AG09309 (cell line): ENCODE data around the gene AUH.

ENCODE experiments used
- DNase-seq: peaks from one replicate; pipeline ENCODE4 v3.0.0-alpha.2; 2010; ENCODE audit warnings: low read depth
- H3K4me3 ChIP-seq: 2 replicates; pipeline ENCODE4 v1.5.1; 2011; ENCODE audit warnings: mild to moderate bottlenecking, low read depth, low read length, moderate library complexity; ENCODE audit not compliant: control insufficient read depth
- TF ChIP-seq, protein P1 (sequence below): IDR thresholded peaks from 2 replicates; pipeline ENCODE4 v1.5.1; 2011; ENCODE audit warnings: mild to moderate bottlenecking, low read depth, low read length, inconsistent platforms; ENCODE audit not compliant: insufficient read depth, control insufficient read depth; ENCODE audit errors: missing control alignments

The AUH gene

DNA sequence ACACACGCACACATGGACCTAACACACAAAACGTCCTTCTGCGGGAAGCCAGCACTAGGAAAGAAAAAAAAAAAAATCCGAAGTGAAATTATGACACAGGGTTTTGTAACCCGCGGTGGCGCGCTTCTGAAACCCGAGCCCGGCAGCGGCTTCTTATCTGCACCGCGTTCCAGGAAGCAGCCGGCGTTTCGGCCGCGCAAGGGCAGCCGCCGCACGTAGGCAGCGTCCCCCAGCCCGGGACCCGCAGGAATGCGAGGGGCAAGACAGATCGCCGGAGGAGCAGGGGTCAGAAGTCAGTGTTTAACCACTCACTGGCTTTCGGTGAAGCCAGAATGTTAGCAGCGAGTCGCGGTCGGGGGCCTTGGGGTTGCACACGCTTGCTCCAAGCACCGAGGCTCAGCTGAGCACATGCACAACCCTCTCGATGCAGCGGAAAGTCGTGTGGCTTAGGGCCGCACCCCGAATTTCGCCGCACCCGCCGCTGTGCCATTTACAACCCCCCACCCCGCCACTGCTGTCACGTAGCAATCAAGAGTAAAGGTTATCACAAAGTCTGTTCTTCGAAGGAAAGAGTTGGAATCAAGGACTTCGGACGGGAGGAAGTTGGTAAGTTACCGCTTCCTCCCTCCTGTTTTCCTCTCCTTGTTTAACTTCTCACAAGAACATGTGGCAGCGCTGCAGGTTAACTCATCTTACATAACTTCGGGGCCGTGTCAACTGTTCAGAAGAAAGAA lies 167.9 kb downstream of the AUH start:
- TF ChIP-seq, protein P1, sequence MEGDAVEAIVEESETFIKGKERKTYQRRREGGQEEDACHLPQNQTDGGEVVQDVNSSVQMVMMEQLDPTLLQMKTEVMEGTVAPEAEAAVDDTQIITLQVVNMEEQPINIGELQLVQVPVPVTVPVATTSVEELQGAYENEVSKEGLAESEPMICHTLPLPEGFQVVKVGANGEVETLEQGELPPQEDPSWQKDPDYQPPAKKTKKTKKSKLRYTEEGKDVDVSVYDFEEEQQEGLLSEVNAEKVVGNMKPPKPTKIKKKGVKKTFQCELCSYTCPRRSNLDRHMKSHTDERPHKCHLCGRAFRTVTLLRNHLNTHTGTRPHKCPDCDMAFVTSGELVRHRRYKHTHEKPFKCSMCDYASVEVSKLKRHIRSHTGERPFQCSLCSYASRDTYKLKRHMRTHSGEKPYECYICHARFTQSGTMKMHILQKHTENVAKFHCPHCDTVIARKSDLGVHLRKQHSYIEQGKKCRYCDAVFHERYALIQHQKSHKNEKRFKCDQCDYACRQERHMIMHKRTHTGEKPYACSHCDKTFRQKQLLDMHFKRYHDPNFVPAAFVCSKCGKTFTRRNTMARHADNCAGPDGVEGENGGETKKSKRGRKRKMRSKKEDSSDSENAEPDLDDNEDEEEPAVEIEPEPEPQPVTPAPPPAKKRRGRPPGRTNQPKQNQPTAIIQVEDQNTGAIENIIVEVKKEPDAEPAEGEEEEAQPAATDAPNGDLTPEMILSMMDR, result no peak
- peak; percentile 91 for DNase-seq
- peak overlapping the region; percentile 44 for H3K4me3 ChIP-seq

- peak overlapping the region; percentile 44 for H3K4me3 ChIP-seq
- peak; percentile 100 for DNase-seq
- TF ChIP-seq, protein P1, result no peak
These were observed 168.5 kb downstream of the AUH start for GRCh38 chr9:91193087-91193657.

DNA sequence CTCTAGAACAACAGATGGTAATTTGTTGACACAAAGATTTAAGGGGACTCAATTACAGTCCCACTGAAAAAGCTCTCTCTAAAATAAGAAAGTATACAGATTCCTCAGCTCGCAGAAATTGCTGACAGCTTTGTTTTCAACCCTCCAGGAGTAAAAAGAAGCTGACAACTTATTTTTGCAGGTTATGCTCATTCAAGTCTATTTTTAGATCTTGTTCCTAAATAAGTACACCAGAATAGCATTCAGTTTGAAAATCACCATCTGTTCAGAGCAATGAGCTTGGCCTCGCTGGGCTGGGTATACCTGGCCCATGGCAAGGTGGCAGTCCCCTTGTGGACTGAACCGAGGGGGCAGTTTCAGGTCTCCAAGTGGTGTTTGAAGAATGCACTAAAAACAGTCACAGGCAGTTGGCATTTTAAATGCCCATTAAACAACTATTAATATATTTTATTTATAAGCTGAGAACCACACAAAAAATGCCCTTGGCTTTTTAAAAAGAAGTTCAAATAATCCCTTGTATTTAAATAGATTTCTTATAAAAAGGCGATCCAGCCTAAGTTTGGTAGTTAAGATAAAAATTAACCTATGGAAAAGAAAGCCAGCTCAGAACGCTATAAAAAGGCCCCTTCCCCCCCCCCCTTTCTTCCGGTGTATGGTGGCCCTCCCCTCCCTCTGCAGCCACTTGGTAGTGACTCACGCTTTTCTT lies 169.2 kb downstream of the AUH start:
- DNase-seq, result no peak
- no peak overlapping the region for H3K4me3 ChIP-seq
- TF ChIP-seq, protein P1, result no peak

- H3K4me3 ChIP-seq, result no peak overlapping the region
- no peak for DNase-seq
- TF ChIP-seq, protein P1, result no peak
These were observed 170.0 kb downstream of the AUH start for GRCh38 chr9:91191411-91192380.

DNA sequence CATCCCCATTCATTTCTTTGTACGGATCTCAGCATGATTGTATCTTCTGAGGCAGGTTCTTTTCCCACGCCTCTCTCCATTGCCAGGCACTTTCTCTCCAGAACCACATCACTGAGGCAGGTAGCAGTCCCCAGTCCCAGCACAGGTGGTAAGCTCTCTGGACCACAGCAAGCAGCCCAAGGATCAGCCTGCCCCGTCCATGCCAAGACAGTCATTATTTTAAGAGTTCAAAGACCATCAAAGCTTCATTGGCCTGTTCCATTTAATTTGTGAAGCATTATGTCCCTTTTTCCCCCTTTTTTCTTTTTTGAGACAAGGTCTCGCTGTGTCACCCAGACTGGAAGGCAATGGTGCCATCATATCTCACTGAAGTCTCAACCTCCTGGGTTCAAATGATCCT lies 171.7 kb downstream of the AUH start:
- TF ChIP-seq, protein P1, result no peak
- DNase-seq, result no peak
- no peak overlapping the region for H3K4me3 ChIP-seq
